Measurements from ENCODE around the gene LRP2.
"Not testable (repeated sequence)": the region's sequence is repeated elsewhere in the genome, so short reads cannot be mapped to it uniquely, and the experiment has no call there.

The LRP2 gene

GRCh38 chr2:169165791-169166190 lies 196.5 kb downstream of the LRP2 start:
- no peak for DNase-seq

- DNase-seq = no peak
These were observed 198.0 kb downstream of the LRP2 start for GRCh38 chr2:169164311-169164710.

- no peak for DNase-seq
These were observed 199.7 kb downstream of the LRP2 start for GRCh38 chr2:169162613-169163012.

- DNase-seq = no peak
These were observed 201.3 kb downstream of the LRP2 start for GRCh38 chr2:169160926-169161481.

GRCh38 chr2:169159686-169160085 lies 202.6 kb downstream of the LRP2 start:
- DNase-seq = no peak

DNA sequence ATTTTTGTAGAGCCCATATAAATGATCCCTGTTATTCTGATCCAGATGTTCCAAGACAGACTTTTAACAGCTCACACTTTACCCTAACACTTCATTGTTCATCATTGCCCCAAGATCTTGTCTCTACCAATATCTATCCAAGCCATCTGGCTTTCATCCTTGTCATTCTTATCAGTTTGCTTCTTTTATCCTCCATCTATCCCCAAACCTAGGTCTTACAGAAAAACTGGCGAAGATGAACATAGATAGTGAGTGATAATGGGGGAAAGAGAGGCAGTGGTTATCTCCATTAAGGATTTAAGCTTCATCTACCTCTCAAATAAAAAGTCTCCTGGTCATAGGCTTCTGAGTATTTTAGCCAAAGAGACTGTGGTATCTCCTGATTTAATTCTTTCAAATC lies 203.5 kb downstream of the LRP2 start:
- no peak for DNase-seq

DNA sequence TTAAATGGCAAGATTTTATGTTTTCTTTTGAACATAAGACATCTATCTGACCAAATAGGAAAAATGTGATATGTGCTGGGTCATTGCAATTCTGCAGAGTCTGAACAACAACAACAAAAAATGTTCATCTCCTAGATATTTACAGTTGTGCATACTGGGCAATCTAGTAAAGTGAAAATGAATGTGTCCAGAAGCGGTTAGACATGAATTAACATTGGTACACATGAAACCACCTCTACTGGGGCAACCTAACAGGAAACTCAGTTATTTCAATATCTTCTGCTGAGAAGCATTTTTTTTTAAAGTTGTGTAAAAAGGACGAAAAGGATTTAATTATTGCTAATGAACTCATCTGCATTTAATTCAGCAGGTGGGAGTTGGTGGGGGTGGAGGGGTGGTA lies 216.1 kb downstream of the LRP2 start:
- DNase-seq = no peak

GRCh38 chr2:169143998-169144397 lies 218.3 kb downstream of the LRP2 start:
- no peak for DNase-seq

DNA sequence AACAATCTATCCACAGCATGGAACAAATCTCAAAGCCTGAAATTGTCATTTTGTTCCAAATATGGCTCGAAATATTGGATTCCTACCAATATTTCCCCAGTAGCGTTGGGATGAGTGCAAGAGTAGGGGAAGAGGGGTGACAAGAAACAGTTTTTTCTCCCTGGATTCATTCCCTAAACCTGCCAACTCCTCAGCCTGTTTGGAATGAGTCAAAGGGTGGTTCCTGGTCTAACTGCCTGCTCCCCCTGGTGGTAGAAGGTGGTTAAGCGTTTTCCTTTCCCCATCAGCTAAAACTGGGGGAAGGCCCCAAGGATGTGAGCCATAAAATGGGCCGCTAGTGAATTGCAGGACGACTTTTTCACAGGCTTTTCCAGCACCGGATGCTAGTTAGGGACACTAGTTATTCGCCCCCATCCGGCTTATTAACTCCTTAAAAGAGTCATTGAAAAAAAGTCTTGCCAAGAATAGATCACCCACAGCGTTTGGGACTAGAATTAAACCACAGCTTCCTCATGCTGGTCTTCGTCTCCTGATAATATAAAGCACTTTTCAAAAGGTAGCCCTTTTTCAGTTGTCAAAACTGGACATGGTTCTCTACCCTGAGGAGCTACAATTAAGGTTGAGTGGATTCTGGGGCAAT lies 220.5 kb downstream of the LRP2 start:
- DNase-seq = peak; percentile 42

DNA sequence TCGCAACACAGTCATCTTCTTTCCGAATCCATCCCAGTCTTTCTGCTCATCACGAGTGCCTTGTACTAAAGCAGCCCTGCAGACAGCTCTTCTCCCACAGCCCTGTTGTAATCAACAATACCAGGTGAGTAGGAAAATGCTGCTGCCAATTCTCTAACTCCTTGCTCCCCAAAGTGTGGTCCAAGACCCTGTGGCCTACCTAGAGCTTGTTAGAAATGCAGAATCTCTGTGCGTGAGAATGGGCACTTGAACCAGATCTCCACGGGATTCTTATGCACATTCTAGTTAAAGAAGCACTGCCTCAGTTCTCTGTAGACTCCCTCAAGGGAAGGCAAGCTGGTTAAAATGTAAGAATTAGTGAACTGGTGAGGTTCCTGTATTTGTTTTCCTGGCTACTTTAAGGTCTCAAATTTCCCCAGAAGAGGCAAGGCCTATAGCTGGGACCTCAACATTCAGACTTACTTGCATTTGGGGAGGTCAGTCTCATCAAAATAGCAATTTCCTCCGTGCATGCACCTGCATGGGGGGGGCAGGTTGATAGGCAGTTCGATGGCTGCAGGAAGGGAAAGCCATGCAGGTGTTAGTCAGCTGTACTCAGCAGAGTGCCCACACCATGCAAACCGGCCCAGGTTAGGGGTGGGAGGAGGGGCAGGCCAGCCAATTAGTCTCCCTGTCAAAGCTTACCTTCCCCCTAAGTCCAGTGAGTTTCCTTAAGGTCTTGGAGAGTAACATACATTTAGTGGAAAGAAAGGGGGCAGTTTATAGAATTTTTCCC lies 222.2 kb downstream of the LRP2 start:
- DNase-seq = no peak

DNA sequence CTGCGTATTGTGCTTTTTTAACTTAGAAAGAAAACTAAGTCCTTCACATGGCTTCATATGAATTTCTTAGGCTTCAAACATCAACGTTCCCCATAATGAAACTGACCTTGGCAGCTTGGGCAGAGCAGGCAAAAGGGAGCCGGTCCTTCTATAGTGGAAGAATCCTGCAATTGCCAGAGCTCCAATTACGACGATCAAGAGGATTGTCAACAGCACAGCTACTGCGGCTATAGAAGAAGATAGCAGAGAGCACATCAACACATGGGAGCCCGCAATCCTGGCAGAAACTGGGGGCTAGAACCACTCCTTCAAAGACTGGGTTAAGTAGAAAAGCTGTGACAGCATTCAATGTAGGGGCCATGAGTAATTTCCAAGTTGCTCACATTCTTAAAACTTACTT lies 223.2 kb downstream of the LRP2 start:
- no peak for DNase-seq

- no peak for DNase-seq
These were observed 224.4 kb downstream of the LRP2 start for GRCh38 chr2:169137924-169138323.

DNA sequence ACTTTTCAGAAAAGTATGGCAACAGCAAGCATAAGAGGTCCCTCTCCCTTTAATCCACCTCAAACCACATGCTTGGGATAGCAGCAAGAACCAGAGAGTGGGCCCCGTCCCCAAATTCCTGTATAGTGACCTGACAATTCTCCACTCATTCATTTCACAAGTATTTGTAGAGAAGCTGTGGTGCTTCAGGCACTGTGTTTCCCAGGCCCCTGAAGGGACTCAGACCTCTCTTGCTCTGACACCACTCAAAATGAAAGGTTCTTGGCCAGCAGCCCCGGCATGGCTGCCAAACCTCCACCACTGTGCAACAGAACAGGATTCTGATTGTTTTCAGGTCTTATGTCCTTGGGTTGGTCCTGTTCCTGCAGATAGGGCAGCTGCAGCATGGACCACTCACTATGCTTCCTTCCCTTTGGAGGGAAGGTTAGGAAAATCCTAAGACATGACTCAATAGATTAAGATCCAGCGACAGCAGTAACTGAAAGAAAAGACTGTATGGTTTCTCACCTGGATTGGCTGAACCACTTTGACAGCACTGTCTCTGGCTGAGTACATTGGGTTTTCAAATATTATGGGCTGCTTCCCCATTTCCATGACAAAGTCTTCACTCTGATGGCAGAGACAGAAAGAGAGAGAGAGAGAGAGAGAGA lies 225.3 kb downstream of the LRP2 start:
- DNase-seq = no peak

DNA sequence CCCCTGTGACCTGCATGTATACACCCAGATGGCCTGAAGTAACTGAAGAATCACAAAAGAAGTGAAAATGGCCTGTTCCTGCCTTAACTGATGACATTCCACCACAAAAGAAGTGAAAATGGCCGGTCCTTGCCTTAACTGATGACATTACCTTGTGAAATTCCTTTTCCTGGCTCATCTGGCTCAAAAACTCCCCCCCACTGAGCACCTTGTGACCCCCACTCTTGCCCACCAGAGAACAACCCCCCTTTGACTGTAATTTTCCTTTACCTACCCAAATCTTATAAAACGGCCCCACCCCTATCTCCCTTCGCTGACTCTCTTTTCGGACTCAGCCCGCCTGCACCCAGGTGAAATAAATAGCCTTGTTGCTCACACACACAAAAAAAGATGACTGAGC lies 225.9 kb downstream of the LRP2 start:
- not testable (repeated sequence) for DNase-seq

DNA sequence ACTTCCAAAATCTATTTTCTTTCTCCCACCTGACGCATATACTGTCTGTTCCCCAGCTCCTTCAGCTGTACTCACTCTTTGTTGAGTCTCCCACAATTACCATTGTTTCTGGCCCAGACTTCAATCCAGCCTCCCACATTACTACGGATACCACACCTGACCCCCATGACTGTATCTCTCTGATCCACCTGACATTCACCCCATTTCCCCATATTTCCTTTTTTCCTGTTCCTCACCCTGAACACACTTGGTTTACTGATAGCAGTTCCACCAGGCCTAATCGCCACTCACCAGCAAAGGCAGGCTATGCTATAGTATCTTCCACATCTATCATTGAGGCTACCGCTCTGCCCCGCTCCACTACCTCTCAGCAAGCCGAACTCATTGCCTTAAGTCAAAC lies 228.1 kb downstream of the LRP2 start:
- DNase-seq = not testable (repeated sequence)

- DNase-seq = peak; percentile 14
These were observed 230.5 kb downstream of the LRP2 start for GRCh38 chr2:169131587-169132512.

DNA sequence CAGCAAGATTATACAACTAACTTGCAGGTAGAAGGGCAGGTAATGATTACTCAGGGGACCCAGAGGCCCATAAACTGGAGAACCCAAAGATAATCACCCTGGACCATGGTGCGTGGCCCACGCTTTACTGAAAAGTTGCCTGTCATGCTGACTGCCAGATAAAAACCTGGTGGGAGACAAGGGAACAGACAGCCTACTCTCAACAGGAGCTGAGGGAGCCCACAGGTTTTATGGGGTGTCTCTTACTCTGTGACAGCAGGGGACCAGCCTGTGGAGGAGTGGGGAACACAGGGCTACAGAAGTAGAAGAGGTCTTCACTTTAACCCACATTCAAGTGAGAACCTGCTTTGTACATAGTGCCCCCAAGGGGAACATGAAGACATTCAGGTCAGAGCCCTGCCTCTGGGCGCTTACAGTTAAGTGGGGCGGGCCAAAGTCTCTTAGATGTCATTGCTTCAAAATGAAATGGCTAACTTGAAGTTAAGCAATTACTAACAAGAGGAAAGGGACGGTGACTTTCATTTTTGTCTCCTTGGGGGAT lies 232.6 kb downstream of the LRP2 start:
- no peak for DNase-seq

DNA sequence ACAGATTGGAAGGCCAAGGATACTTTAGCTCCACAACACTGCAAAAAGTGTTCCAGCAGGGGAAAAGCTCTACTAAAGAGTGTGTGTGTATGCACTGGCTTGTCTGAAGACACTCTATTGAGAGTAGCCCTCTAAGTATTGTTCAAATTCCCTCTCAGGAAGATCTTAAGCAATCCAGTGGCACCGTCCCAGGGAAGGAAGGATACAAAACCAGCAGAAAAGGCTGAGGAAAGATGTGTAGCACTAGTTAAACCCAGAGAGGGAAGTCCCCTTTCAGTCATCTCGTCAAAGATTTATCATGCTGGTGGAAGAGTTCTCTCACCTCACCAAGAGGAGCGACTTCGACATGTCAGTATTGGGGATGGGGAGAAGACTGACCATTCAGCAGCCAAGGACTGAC lies 242.5 kb downstream of the LRP2 start:
- DNase-seq = no peak

DNA sequence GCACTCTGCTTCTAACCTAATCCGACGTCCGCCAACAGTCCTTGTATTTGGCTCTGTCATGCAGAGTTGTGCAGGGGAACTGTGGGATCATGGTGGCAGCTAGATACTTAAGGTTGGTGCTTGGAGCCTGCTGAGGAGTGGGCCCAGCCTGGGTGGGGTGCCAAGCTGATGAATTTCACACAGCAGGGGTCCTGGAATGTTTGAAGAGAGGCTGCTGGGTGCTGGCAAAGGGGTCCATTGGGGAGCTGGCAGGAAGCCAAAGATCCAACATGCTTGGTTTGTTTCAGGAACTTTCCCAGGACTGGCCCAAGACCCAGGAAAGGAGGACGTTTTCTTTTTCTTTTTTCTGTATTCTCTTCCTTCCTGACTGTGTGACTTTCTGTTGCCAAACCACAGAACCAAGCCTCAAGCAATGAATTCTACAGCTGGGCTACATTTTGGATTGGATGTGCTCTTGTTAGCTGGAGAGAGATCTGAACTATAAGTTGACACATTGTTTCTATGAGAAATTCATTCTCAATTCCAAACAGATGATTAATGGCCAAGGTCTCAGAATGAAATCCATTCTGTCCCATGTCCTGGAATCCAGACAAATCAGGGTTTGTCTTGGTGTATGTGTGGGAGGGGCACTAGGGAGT lies 243.1 kb downstream of the LRP2 start:
- DNase-seq = no peak

DNA sequence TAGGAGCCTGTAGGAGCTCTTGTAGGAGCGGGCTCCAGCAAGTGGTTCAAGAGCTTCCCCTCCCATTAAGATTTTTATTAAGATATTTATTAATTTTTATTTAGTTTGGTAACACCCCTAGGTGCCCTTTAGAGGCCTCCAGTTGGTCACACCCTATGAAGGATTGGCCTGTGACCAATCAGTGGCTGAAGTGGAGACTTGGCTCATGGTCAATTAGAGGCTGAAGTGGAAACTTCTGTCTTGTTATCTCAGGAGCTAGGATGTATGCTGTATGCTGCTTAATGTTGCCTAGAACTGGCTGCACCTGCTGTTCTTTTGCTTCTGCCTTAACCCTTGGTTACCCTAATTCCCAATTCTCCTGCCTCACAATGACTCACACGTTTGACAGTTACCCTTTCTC lies 244.3 kb downstream of the LRP2 start:
- DNase-seq = peak; percentile 63

DNA sequence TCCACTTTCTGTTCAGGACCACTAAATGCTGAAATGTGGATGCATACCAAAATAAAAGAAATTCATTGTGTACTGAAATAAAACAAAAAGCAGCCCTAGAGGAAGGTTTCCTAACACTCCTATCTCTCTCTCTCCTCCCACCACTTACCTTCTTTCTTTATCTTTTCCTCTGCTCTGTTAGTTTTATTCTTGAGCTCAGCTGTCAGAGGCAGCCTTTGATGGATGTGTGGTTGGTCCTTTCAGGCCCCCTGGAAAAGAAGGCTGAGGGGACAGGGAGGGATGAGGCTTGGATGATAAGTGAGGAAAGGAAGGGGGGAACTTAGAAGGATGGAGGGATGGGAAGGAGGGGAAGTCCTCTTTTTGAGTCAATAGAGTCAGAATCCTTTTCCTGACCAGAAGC lies 245.3 kb downstream of the LRP2 start:
- no peak for DNase-seq

DNA sequence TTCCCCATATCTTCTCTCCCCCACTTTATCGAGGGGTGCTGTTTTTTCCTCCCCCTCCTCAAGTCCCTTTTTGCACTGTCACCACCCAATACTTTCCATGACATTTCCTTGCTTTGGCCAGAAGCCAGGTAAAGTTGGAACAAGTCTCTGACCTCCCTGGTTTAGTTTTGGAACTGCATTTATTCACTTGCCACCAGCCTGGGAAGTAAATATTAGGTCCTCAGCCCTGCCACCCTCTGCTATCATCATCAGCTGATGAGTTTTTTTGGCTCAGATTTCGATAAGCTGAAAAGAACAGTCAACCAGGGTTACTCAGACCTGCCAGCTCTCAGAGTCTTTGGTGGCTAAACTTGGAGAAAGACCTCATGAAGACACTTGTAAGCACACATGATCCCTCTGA lies 246.0 kb downstream of the LRP2 start:
- no peak for DNase-seq

Data from NCI-H2029 (cell line).